ENCODE data around the gene NSUN7.

DNA sequence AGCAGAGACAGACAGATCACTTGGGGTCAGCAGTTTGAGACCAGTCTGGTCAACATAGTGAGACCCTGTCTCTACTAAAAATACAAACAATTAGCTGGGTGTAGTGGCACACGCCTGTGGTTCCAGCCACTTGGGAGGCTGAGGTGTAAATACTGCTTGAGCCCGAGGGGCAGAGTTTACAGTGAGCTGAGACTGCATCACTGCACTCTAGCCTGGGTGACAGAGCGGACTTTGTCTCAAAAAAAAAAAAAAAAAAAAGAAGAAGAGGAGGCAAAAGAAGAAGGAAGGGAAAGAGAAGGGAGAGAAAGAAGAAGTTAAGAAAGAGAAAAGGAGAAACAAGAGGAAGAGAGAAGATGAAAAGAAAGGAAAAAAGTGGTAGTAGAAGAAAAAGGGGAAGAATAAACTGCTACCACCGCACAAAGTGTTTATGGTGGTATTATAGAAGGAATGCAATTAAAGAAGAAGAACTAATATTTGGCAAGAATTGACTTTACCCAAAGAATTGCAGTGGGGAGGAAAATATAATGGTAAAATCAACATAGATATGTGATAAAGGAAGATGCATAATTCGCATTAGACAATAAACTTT, 19.6 kb upstream of the NSUN7 start:
- TF ChIP-seq, protein P1, sequence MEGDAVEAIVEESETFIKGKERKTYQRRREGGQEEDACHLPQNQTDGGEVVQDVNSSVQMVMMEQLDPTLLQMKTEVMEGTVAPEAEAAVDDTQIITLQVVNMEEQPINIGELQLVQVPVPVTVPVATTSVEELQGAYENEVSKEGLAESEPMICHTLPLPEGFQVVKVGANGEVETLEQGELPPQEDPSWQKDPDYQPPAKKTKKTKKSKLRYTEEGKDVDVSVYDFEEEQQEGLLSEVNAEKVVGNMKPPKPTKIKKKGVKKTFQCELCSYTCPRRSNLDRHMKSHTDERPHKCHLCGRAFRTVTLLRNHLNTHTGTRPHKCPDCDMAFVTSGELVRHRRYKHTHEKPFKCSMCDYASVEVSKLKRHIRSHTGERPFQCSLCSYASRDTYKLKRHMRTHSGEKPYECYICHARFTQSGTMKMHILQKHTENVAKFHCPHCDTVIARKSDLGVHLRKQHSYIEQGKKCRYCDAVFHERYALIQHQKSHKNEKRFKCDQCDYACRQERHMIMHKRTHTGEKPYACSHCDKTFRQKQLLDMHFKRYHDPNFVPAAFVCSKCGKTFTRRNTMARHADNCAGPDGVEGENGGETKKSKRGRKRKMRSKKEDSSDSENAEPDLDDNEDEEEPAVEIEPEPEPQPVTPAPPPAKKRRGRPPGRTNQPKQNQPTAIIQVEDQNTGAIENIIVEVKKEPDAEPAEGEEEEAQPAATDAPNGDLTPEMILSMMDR (optimal IDR thresholded peaks at IDR 0.05 in 1 of 3, IDR thresholded peaks at IDR 0.05 in 1 of 3, conservative IDR thresholded peaks at IDR 0.05 in 1 of 3; ENCODE audit: extremely low read depth in 1 of 3, insufficient read depth in 2 of 3, low read length in 3 of 3) = no peak
- TF ChIP-seq EZH2 (IDR thresholded peaks at IDR 0.05; ENCODE audit: low read length) = no peak

All from keratinocyte (primary cell).